SK-N-DZ (cell line): ENCODE data around the gene HK2.

ENCODE experiments used
- DNase-seq: peaks from one replicate; pipeline ENCODE4 v3.0.0-alpha.2; 2015; ENCODE audit warnings: low spot score

Gene HK2

GRCh38 chr2:74931940-74932339 is 98.0 kb downstream of the HK2 start:
- no peak for DNase-seq

- no peak for DNase-seq
Observed at GRCh38 chr2:74935975-74936391, 102.1 kb downstream of the HK2 start.

- DNase-seq = no peak
Observed at GRCh38 chr2:74937221-74937880, 103.4 kb downstream of the HK2 start.

- no peak for DNase-seq
Observed at GRCh38 chr2:74938264-74938663, 104.3 kb downstream of the HK2 start.

- DNase-seq = no peak
Observed at GRCh38 chr2:74939919-74940812, 106.2 kb downstream of the HK2 start.

- DNase-seq = no peak
Observed at GRCh38 chr2:74941284-74941683, 107.4 kb downstream of the HK2 start.

GRCh38 chr2:74942263-74942662 is 108.3 kb downstream of the HK2 start:
- DNase-seq = no peak
